Activated T-cell treated with anti-CD3 and anti-CD28 coated beads, Interleukin-2, amount 50 U/mL, for 4 hours (primary cell): ENCODE measurements around the gene MSMP. TPM values are rescaled to one million over a fixed set of nuclear protein-coding genes. Genes with fewer than 3 reads are reported as not detected.

Experiments
- ATAC-seq, 2 donors: fragments of 200-7000 bp; cut with Tn5 transposase; one replicate each; pipeline ENCODE4 v1.10.0; 2021
- DNase-seq: peaks from one replicate; pipeline ENCODE4 v3.0.0-alpha.2; 2020
- H3K27me3 Mint-ChIP-seq: one replicate; pipeline ENCODE4 v1.8.0; 2021; ENCODE audit warnings: low read depth, mixed read lengths
- H3K36me3 Mint-ChIP-seq: one replicate; pipeline ENCODE4 v1.8.0; 2022; ENCODE audit warnings: mixed read lengths; ENCODE audit not compliant: insufficient read depth
- H3K4me1 Mint-ChIP-seq: one replicate; pipeline ENCODE4 v1.8.0; 2021; ENCODE audit warnings: low read depth, mixed read lengths
- H3K4me3 Mint-ChIP-seq: one replicate; pipeline ENCODE4 v1.8.0; 2021; ENCODE audit warnings: mild to moderate bottlenecking, moderate library complexity, mixed read lengths
- H3K9me3 Mint-ChIP-seq: one replicate; pipeline ENCODE4 v1.8.0; 2021; ENCODE audit warnings: mixed read lengths
- total RNA-seq, 3 donors: library from RNA; stranded (reverse); gene quantifications; one replicate each; pipeline ENCODE4 v1.2.1, GENCODE V29; 2021

The MSMP gene
- total RNA-seq, 3 donors from 2014 or later, result 0.84 to 1.4 (median 0.86) TPM

- no peak for DNase-seq
- Mint-ChIP-seq H3K9me3 (no peaks in the 10 kb centered on the region), H3K4me3 (peak overlapping the region; percentile 97), H3K27me3 (no peaks in the 10 kb centered on the region), H3K36me3 (peaks cover 3% of the 10 kb centered on the region), H3K4me1 (peaks cover 41% of the 10 kb centered on the region)
- ATAC-seq, result no peak
Observed at GRCh38 chr9:35758475-35759050, 4.5 kb upstream of the MSMP start.

GRCh38 chr9:35757892-35758275 lies 3.8 kb upstream of the MSMP start:
- peaks cover 40% of the 10 kb centered on the region for H3K4me1 Mint-ChIP-seq
- no peak for ATAC-seq

DNA sequence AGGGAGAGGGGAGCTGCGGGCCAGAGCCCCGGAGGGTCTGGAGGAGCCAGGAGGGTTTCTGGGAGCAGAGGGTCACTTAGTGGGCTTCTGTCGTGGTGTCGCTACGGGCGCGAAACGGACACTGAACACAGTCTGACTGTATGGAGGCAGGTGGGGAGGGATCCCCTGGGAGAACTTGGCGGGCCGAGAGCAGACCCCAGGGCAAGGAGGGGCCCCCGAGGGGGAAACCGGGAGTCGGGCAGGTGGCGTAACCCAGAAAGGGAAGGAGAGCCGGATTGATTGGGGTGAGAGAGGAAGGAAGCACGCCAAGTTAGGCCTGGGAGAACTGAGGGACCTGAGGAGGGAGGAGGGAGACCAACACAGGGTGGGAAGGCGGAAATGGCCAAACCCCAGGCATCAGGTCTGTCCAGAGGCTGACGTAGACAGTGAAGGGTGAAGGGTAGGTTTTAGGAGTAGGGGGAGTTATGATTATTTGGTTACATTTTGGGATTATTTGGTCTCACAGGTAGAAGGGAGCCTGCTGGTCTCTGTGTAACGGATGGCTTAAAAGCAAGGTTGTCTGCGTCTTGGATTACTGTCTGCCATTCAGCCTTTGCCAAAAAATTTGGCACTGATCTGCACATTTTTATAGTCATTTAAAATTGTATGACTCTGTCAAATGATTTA lies 3.3 kb upstream of the MSMP start:
- DNase-seq (no peak), ATAC-seq (peak; percentile 18 to 24)
- H3K4me3 Mint-ChIP-seq, result peak overlapping the region; percentile 97
- H3K36me3 Mint-ChIP-seq, result peaks cover 12% of the 10 kb centered on the region
- no peaks in the 10 kb centered on the region for H3K9me3 Mint-ChIP-seq
- no peaks in the 10 kb centered on the region for H3K27me3 Mint-ChIP-seq
- H3K4me1 Mint-ChIP-seq, result peaks cover 40% of the 10 kb centered on the region

More at GRCh38 chr9:35757892-35758275, 3.8 kb upstream of the MSMP start:
- Mint-ChIP-seq H3K9me3 (no peaks in the 10 kb centered on the region), H3K4me3 (peak overlapping the region; percentile 97), H3K27me3 (no peaks in the 10 kb centered on the region), H3K36me3 (peaks cover 7% of the 10 kb centered on the region)
- DNase-seq, result no peak

- peak overlapping the region; percentile 97 for H3K4me3 Mint-ChIP-seq
Observed at GRCh38 chr9:35756275-35757225, 2.5 kb upstream of the MSMP start.

DNA sequence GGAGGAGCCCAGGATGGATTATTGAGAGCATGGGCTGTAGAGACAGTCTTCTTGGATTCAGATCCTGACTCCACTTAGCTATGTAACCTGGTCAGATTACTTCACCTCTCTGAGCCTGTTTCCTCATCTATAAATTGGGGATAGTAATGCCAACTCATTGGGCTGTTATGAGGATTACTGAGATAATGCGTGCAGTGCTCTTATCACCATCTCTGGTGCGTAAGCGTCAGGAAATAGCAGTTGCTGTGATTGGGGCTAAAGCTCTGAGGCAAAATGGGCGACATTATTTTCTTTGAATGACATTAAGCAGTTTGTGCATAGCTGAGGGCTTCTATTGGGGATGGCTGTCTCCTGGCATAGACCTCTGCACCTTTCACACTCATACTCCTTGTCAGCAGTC lies 995 bp upstream of the MSMP start:
- H3K4me1 Mint-ChIP-seq, result peaks cover 38% of the 10 kb centered on the region
- H3K4me3 Mint-ChIP-seq, result peak overlapping the region; percentile 14
- no peaks in the 10 kb centered on the region for H3K27me3 Mint-ChIP-seq
- DNase-seq, result no peak
- H3K9me3 Mint-ChIP-seq, result no peaks in the 10 kb centered on the region
- no peak for ATAC-seq
- H3K36me3 Mint-ChIP-seq, result peaks cover 18% of the 10 kb centered on the region

More at GRCh38 chr9:35756275-35757225, 2.5 kb upstream of the MSMP start:
- H3K27me3 Mint-ChIP-seq, result no peaks in the 10 kb centered on the region
- H3K4me1 Mint-ChIP-seq, result peaks cover 35% of the 10 kb centered on the region
- H3K36me3 Mint-ChIP-seq, result peaks cover 15% of the 10 kb centered on the region
- ATAC-seq (peak; percentile 88 to 92), DNase-seq (peak; percentile 76)
- H3K9me3 Mint-ChIP-seq, result no peaks in the 10 kb centered on the region

DNA sequence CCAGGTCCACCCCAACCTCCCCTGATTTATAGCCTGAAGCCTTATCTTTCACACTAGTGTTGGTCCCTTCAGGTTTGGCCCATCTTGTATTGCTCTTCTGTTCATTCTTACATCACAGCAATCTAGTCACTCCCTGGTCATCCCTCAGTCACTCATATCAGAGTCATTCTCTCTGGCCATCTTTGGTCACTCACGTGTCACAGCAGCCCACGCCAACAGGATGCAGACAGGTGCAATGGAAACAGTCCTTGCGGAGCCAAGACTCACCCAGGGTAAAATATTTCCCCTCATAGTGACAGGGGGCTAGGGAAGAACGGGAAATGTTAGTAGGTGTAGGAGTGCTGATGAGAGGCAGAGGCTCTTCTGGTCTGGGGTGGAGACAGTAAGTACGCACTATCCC lies 610 bp downstream of the MSMP start:
- Mint-ChIP-seq H3K27me3 (no peaks in the 10 kb centered on the region), H3K36me3 (peaks cover 18% of the 10 kb centered on the region), H3K9me3 (no peaks in the 10 kb centered on the region), H3K4me3 (no peak overlapping the region), H3K4me1 (peaks cover 31% of the 10 kb centered on the region)
- ATAC-seq, result no peak
- DNase-seq, result no peak

- DNase-seq (no peak), ATAC-seq (no peak)
- Mint-ChIP-seq H3K4me1 (peaks cover 39% of the 10 kb centered on the region), H3K36me3 (peaks cover 23% of the 10 kb centered on the region), H3K27me3 (no peaks in the 10 kb centered on the region), H3K4me3 (peak overlapping the region; percentile 93), H3K9me3 (no peaks in the 10 kb centered on the region)
Observed at GRCh38 chr9:35750256-35750531, 3.9 kb downstream of the MSMP start.

- Mint-ChIP-seq H3K4me3 (peak overlapping the region; percentile 93), H3K36me3 (peaks cover 23% of the 10 kb centered on the region), H3K4me1 (peaks cover 40% of the 10 kb centered on the region), H3K9me3 (no peaks in the 10 kb centered on the region), H3K27me3 (no peaks in the 10 kb centered on the region)
- ATAC-seq, result peak; percentile 55 to 57
- DNase-seq, result peak; percentile 26
Observed at GRCh38 chr9:35749515-35750255, 4.4 kb downstream of the MSMP start.

GRCh38 chr9:35748858-35749514 lies 5.1 kb downstream of the MSMP start, which contains the start of the genes GBA2 and RGP1:
TSS of gene GBA2 (minus strand) at chr9:35749228. CDS start at chr9:35748704, 524 bp downstream.
TSS of gene RGP1 (plus strand) at chr9:35749287. CDS start at chr9:35749756, 469 bp downstream.
- H3K4me3 Mint-ChIP-seq, result peak within 1 kb of the TSS; percentile 93
- no peaks in the 10 kb centered on the region for H3K9me3 Mint-ChIP-seq
- DNase-seq, result peak; percentile 53
- H3K27me3 Mint-ChIP-seq, result no peaks in the 10 kb centered on the region
- ATAC-seq, result peak; percentile 88 to 90
- peaks cover 23% of the 10 kb centered on the region for H3K36me3 Mint-ChIP-seq
- peaks cover 44% of the 10 kb centered on the region for H3K4me1 Mint-ChIP-seq

DNA sequence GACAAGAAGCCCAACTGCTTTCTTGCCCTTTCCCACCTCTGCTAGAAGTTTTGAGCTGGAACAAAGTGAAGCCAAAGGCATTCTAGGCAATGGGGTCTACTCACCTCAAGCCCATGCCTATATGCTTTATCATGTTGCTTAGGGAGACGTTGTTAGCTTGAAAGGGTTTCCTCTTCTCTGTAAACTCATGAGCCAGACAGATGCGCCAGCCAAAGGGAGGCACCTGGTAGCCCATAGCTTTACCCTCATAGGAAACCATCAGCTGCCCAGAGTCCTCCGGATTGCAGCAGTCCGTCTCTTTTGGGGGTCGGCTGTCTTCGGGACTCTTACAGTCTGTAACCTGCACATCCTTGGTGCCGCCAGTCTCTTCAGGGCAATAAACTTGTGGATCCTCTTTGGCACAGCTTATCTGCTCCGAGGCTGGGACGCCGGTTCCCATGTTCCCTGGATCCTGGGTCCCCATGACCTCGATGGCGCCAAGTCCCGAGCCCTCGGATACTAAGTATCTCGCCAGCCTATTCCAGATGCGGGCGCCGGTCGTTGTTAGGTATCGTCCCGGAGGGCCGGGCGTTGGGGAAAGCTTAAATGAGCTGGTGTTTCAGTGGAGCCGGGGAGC lies 5.7 kb downstream of the MSMP start:
- Mint-ChIP-seq H3K4me3 (peak overlapping the region; percentile 90), H3K4me1 (peaks cover 46% of the 10 kb centered on the region), H3K36me3 (peaks cover 22% of the 10 kb centered on the region), H3K27me3 (no peaks in the 10 kb centered on the region), H3K9me3 (no peaks in the 10 kb centered on the region)
- ATAC-seq (peak in 1 of 2 donors; percentile 2), DNase-seq (no peak)

DNA sequence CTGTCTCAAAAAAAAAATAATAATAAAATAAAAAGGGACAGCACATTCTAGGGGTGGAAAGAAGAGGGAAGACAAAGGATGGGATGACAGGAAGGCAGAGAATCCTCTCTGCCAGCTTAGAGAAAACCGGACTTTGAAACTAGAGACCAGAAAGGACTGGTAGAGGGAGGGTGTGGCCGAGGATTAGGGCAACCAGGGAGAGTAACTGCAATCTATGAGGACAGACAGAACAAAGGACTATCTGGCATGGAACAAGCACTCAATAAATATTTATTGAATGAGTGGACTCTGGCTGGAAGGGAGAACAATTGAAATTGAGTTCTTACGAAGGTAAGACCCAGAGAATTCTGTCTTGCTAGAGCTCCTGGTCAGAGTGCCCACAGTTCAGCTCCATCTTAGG lies 7.5 kb downstream of the MSMP start:
- ATAC-seq (no peak), DNase-seq (no peak)
- Mint-ChIP-seq H3K9me3 (no peaks in the 10 kb centered on the region), H3K4me3 (peak overlapping the region; percentile 90), H3K4me1 (peaks cover 57% of the 10 kb centered on the region), H3K27me3 (no peaks in the 10 kb centered on the region), H3K36me3 (peaks cover 23% of the 10 kb centered on the region)

DNA sequence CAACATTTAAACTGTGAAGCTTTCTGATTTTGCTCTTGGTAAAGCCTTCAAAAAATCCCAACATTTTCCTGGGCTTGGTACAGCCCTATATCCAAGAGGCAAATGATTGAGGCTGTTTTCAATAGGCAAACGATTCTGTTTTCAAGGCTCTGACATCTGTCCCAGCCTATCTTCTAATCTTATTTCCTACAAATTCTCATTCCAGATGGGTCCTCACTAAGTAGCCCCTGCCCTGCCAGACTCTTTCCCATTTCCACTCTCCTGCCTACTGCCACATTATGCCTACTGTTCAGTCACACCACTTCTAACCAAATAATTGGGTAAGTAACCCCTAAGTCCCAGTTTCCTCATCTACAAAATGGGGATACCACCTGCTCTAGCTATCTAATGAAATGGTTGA lies 8.5 kb downstream of the MSMP start:
- Mint-ChIP-seq H3K4me3 (peak overlapping the region; percentile 62), H3K9me3 (no peaks in the 10 kb centered on the region), H3K36me3 (peaks cover 20% of the 10 kb centered on the region), H3K4me1 (peaks cover 58% of the 10 kb centered on the region), H3K27me3 (no peaks in the 10 kb centered on the region)
- ATAC-seq, result no peak
- no peak for DNase-seq

DNA sequence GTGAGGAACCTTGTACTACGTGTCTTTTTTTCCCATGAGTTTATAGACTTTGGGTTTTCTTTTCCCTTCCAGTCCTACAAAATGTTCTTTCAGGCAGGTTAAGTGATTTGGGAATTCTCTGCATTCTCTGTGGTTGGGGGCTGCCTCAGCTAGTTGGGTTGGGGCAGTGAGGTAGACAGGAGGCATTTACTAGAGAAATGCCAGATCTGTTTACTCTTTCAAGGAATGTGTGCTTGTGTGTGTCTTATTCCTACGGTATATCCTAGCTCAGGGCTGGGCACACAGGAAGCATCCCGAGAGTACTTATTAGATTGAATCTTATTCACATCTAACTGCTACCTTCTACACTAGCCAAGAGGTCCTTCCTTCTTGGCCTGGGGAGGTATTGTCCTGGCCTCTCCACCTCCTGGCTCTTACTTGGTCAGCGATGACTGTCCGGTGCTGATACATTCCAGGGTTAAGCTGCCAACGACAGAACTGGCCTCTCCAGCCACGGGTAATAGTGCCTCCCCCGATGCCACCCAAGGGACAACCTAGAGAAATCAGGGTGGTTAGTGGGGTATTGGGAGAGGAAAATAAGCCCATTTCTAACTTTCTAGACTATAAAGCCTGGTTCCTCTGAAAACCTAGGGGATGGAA lies 10.1 kb downstream of the MSMP start:
- no peaks in the 10 kb centered on the region for H3K9me3 Mint-ChIP-seq
- H3K36me3 Mint-ChIP-seq, result peaks cover 26% of the 10 kb centered on the region
- peaks cover 49% of the 10 kb centered on the region for H3K4me1 Mint-ChIP-seq
- H3K27me3 Mint-ChIP-seq, result no peaks in the 10 kb centered on the region
- no peak for DNase-seq
- no peak overlapping the region for H3K4me3 Mint-ChIP-seq
- ATAC-seq, result no peak
